SK-N-SH treated with all-trans-retinoic acid at 6 μM for 48 hours (cell line): ENCODE results near the gene ACAA1.

Experiments used
- ESRRG ChIP-seq: fragments of 250-450 bp; sonication (Bioruptor Pico); IDR thresholded peaks from 2 replicates; pipeline ENCODE4 v1.6.1; 2021; ENCODE audit warnings: mild to moderate bottlenecking
- ISL1 ChIP-seq: fragments of 250-450 bp; sonication (Bioruptor Pico); IDR thresholded peaks from 2 replicates; pipeline ENCODE4 v2.1.2; 2022; ENCODE audit warnings: mild to moderate bottlenecking, moderate library complexity
- PATZ1 ChIP-seq: fragments of 250-450 bp; sonication (Bioruptor Pico); IDR thresholded peaks from 2 replicates; pipeline ENCODE4 v1.8.0; 2020; ENCODE audit warnings: mild to moderate bottlenecking, moderate library complexity, borderline replicate concordance
- POU6F1 ChIP-seq: fragments of 250-450 bp; sonication (Bioruptor Pico); IDR thresholded peaks from 2 replicates; pipeline ENCODE4 v1.8.0; 2021; ENCODE audit warnings: low read depth, mild to moderate bottlenecking, moderate library complexity, borderline replicate concordance
- PPARA ChIP-seq: fragments of 250-450 bp; sonication (Bioruptor Pico); IDR thresholded peaks from 2 replicates; pipeline ENCODE4 v1.5.0; 2020; ENCODE audit warnings: mild to moderate bottlenecking, borderline replicate concordance
- RARB ChIP-seq: fragments of 250-450 bp; sonication (Bioruptor Pico); IDR thresholded peaks from 2 replicates; pipeline ENCODE4 v1.8.0; 2021; ENCODE audit warnings: mild to moderate bottlenecking, moderate library complexity
- TCF4 ChIP-seq: fragments of 250-450 bp; sonication (Bioruptor Pico); IDR thresholded peaks from 2 replicates; pipeline ENCODE4 v1.8.0; 2021; ENCODE audit warnings: mild to moderate bottlenecking, moderate library complexity, borderline replicate concordance
- TOX ChIP-seq: fragments of 250-450 bp; sonication (Bioruptor Pico); IDR thresholded peaks from 2 replicates; pipeline ENCODE4 v1.8.0; 2021; ENCODE audit warnings: mild to moderate bottlenecking, moderate library complexity, borderline replicate concordance
- ZFP3 ChIP-seq: fragments of 250-450 bp; sonication (Bioruptor Pico); IDR thresholded peaks from 2 replicates; pipeline ENCODE4 v1.5.0; 2020; ENCODE audit warnings: mild to moderate bottlenecking, moderate library complexity
- ZFP30 ChIP-seq: fragments of 450-650 bp; formaldehyde crosslinking; IDR thresholded peaks from 2 replicates; pipeline ENCODE4 v1.5.0; 2022; ENCODE audit warnings: mild to moderate bottlenecking, moderate library complexity

- no peak for TF ChIP-seq ZFP30 (CRISPR knock-in tag)
- no peak for TF ChIP-seq PATZ1
- TF ChIP-seq TOX: no peak
- no peak for TF ChIP-seq ISL1 (CRISPR knock-in tag)
- TF ChIP-seq ZFP3 (CRISPR knock-in tag): no peak
- no peak for TF ChIP-seq RARB (CRISPR knock-in tag)
- TF ChIP-seq POU6F1 (CRISPR knock-in tag): no peak
- no peak for TF ChIP-seq ESRRG (CRISPR knock-in tag)
- no peak for TF ChIP-seq TCF4 (CRISPR knock-in tag)
- TF ChIP-seq PPARA (CRISPR knock-in tag): no peak
Observed at GRCh38 chr3:38163117-38163840, 26.4 kb upstream of the ACAA1 start.
